ENCODE data around the gene LYPD6. TPM values are rescaled to one million over a fixed set of nuclear protein-coding genes. Genes with fewer than 3 reads are reported as not detected.

LYPD6 gene
- total RNA-seq, 1 experiment from 2014 or later = 0.74 TPM

GRCh38 chr2:149473068-149473467, 142.7 kb downstream of the LYPD6 start:
- Histone ChIP-seq H3K27ac (no peak overlapping the region), H2AFZ (no peak overlapping the region), H3K27me3 (ENCODE audit: insufficient read depth, low read depth) (no peaks in the 10 kb centered on the region), H3K79me2 (ENCODE audit: low read depth) (no peaks in the 10 kb centered on the region), H3F3A (ENCODE audit: insufficient read depth, low read depth) (no peaks in the 10 kb centered on the region), H3K4me1 (replicated peaks; ENCODE audit: insufficient read depth) (no peaks in the 10 kb centered on the region), H3K4me2 (no peak overlapping the region), H3K36me3 (ENCODE audit: low read depth) (no peaks in the 10 kb centered on the region), H3K9me2 (ENCODE audit: insufficient read depth) (no peaks in the 10 kb centered on the region), H3K4me3 (no peak overlapping the region), H4K20me1 (ENCODE audit: insufficient read depth) (no peaks in the 10 kb centered on the region), H3K9me3 (ENCODE audit: insufficient read depth, low read depth) (no peaks in the 10 kb centered on the region)
- TF ChIP-seq EZH2 (IDR thresholded peaks at IDR 0.05; ENCODE audit: low read depth) = no peak
- TF ChIP-seq CTCF (conservative IDR thresholded peaks at IDR 0.05) = no peak
- ChIA-PET POLR2A (ENCODE audit: unreplicated experiment) (no interaction called here), CTCF (no interaction called here)
- intact Hi-C loops (cut with micrococcal nuclease; ENCODE audit: unreplicated experiment) = no loop called here
- no peak for DNase-seq
- BruUV-seq (replicated peaks) = no TSS peak

- TF ChIP-seq CTCF (conservative IDR thresholded peaks at IDR 0.05) (no peak), EZH2 (IDR thresholded peaks at IDR 0.05; ENCODE audit: low read depth) (no peak)
- Histone ChIP-seq H3F3A (ENCODE audit: insufficient read depth, low read depth) (no peaks in the 10 kb centered on the region), H3K4me1 (replicated peaks; ENCODE audit: insufficient read depth) (no peaks in the 10 kb centered on the region), H3K36me3 (ENCODE audit: low read depth) (no peaks in the 10 kb centered on the region), H3K4me2 (no peak overlapping the region), H3K9me2 (ENCODE audit: insufficient read depth) (no peaks in the 10 kb centered on the region), H3K4me3 (no peak overlapping the region), H3K79me2 (ENCODE audit: low read depth) (no peaks in the 10 kb centered on the region), H3K27me3 (ENCODE audit: insufficient read depth, low read depth) (no peaks in the 10 kb centered on the region), H2AFZ (no peak overlapping the region), H3K9me3 (ENCODE audit: insufficient read depth, low read depth) (no peaks in the 10 kb centered on the region), H4K20me1 (ENCODE audit: insufficient read depth) (no peaks in the 10 kb centered on the region), H3K27ac (no peak overlapping the region)
- POLR2A ChIA-PET (ENCODE audit: unreplicated experiment) = no interaction called here
- BruUV-seq (replicated peaks) = no TSS peak
- intact Hi-C loops (cut with micrococcal nuclease; ENCODE audit: unreplicated experiment) = no loop called here
- CTCF ChIA-PET = no interaction called here
- DNase-seq = no peak
Observed at GRCh38 chr2:149473521-149473920, 143.1 kb downstream of the LYPD6 start.

- no peak overlapping the region for H3K4me2 ChIP-seq
- H4K20me1 ChIP-seq (ENCODE audit: insufficient read depth) = no peaks in the 10 kb centered on the region
- no peaks in the 10 kb centered on the region for H3K36me3 ChIP-seq (ENCODE audit: low read depth)
- no peaks in the 10 kb centered on the region for H3K27me3 ChIP-seq (ENCODE audit: insufficient read depth, low read depth)
- no peak overlapping the region for H3K27ac ChIP-seq
- no peaks in the 10 kb centered on the region for H3K9me3 ChIP-seq (ENCODE audit: insufficient read depth, low read depth)
- no peaks in the 10 kb centered on the region for H3K79me2 ChIP-seq (ENCODE audit: low read depth)
- H3K4me3 ChIP-seq = no peak overlapping the region
- ChIA-PET CTCF (no interaction called here), POLR2A (ENCODE audit: unreplicated experiment) (interaction anchor here (0.6 kb wide), 1 partner anchor 402 kb away, joined by 3 read pairs; no protein-coding TSS in a partner anchor)
- intact Hi-C loops (cut with micrococcal nuclease; ENCODE audit: unreplicated experiment) = no loop called here
- BruUV-seq (replicated peaks) = no TSS peak
- TF ChIP-seq CTCF (conservative IDR thresholded peaks at IDR 0.05) (no peak), EZH2 (IDR thresholded peaks at IDR 0.05; ENCODE audit: low read depth) (no peak)
- no peaks in the 10 kb centered on the region for H3F3A ChIP-seq (ENCODE audit: insufficient read depth, low read depth)
- no peak overlapping the region for H2AFZ ChIP-seq
- no peak for DNase-seq
- no peaks in the 10 kb centered on the region for H3K4me1 ChIP-seq (replicated peaks; ENCODE audit: insufficient read depth)
- no peaks in the 10 kb centered on the region for H3K9me2 ChIP-seq (ENCODE audit: insufficient read depth)
Observed at GRCh38 chr2:149483004-149483605, 152.7 kb downstream of the LYPD6 start.

Data from PC-9 (cell line).